Ovary (tissue), 9 donors: Measurements from ENCODE around the gene RHOD. TPM values are rescaled to one million over a fixed set of nuclear protein-coding genes. Genes with fewer than 3 reads are reported as not detected.

Experiments
- DNase-seq, 5 donors: peaks; one replicate each; pipeline ENCODE4 v3.0.0-alpha.2; 2019 to 2020
- H3K27ac ChIP-seq, 2 donors: fragments of 200-600 bp; one replicate each; pipeline versions ENCODE4 v1.5.1 to v1.8.0; 2019 to 2022
- H3K27me3 ChIP-seq: fragments of 200-600 bp; one replicate; pipeline ENCODE4 v1.8.0; 2022
- H3K36me3 ChIP-seq: fragments of 200-600 bp; sonication (generic); one replicate; pipeline ENCODE4 v1.5.1; 2019
- H3K4me1 ChIP-seq: one replicate; pipeline ENCODE4 v1.8.1; 2013; ENCODE audit warnings: mild to moderate bottlenecking, moderate library complexity; ENCODE audit not compliant: insufficient read depth
- H3K4me3 ChIP-seq: fragments of 200-600 bp; sonication (generic); one replicate; pipeline ENCODE4 v1.5.1; 2017
- H3K9me3 ChIP-seq, 2 donors: fragments of 200-600 bp in 1 of 2; sonication (generic) in 1 of 2; one replicate each; pipeline versions ENCODE4 v1.5.1 to v1.8.1; 2013 to 2019; ENCODE audit warnings: mild to moderate bottlenecking in 1 of 2, moderate library complexity in 1 of 2
- EP300 ChIP-seq: sonication (generic); formaldehyde crosslinking; IDR thresholded peaks from one replicate; pipeline ENCODE4 v1.6.1; 2017; ENCODE audit warnings: antibody characterized with exemption
- POLR2A ChIP-seq: fragments of 450-650 bp; IDR thresholded peaks from one replicate; pipeline ENCODE4 v1.6.1; 2017; ENCODE audit warnings: antibody characterized with exemption, mild to moderate bottlenecking, moderate library complexity
- WGBS, 3 donors: extraction: QIAGEN DNeasy Blood & Tissue Kit in 1 of 3; methylation state at CpG; one replicate each; pipeline versions ENCODE4 v1.1.5 to v1.1.7; 2013 to 2017; 5-methylcytosine and 5-hydroxymethylcytosine counted together
- intact Hi-C, 4 donors: fragments of 100-400 bp; cut with DNase I; formaldehyde crosslinking; loops; one replicate each; pipeline versions ENCODE4 v1.11.0 to v1.15.1; 2022 to 2023
- polyA plus RNA-seq, 2 donors: library from polyadenylated mRNA; stranded (reverse); fragments of 200-250 nt in 1 of 2; fragments of 350-450 nt in 1 of 2; fragmentation: Illumina TruSeq in 1 of 2; extraction: RNeasy Lipid Tissue Mini Kit (QIAGEN cat#74804) in 1 of 2; gene quantifications; one replicate each; pipeline ENCODE4 v1.2.3, GENCODE V29; 2013 to 2014
- total RNA-seq, 7 donors: library from RNA; depleted of rRNA in 2 of 7; stranded (reverse); fragments of >200 nt in 2 of 7; fragmentation: NEBNext Ultra II Directional in 3 of 7; extraction: Animal tissue kit (Norgen Biotek cat#: 25700) in 3 of 7; gene quantifications; one replicate each; pipeline versions ENCODE4 v1.1.0 to v1.2.4, GENCODE V29; 2016 to 2023
- TF ChIP-seq, protein P1 (sequence below), 3 donors: fragments of 450-650 bp in 2 of 3; fragments of 200-600 bp in 1 of 3; IDR thresholded peaks; one replicate each; pipeline versions ENCODE4 v1.5.1 to v1.8.0; 2016 to 2022; ENCODE audit warnings: antibody characterized with exemption in 3 of 3, mild to moderate bottlenecking in 1 of 3
- donor health status: DM: no; HTN: no; CAD: no; lungs with moderate emphysema.
- donor health status: DM: no; HTN: no; CAD: no.
- donor health status: Bipolar disorder and iron deficiency.
- donor health status: DM: yes; HTN: yes; CAD: no.
- donor health status: DM: no; HTN: no; CAD: no.
- donor health status: DM: yes; HTN: yes; CAD: no.

RHOD gene
- total and polyA plus RNA-seq, 9 donors: 5.5 to 24.9 (median 12.8) TPM

- TF ChIP-seq EP300: no peak
- TF ChIP-seq, protein P1, sequence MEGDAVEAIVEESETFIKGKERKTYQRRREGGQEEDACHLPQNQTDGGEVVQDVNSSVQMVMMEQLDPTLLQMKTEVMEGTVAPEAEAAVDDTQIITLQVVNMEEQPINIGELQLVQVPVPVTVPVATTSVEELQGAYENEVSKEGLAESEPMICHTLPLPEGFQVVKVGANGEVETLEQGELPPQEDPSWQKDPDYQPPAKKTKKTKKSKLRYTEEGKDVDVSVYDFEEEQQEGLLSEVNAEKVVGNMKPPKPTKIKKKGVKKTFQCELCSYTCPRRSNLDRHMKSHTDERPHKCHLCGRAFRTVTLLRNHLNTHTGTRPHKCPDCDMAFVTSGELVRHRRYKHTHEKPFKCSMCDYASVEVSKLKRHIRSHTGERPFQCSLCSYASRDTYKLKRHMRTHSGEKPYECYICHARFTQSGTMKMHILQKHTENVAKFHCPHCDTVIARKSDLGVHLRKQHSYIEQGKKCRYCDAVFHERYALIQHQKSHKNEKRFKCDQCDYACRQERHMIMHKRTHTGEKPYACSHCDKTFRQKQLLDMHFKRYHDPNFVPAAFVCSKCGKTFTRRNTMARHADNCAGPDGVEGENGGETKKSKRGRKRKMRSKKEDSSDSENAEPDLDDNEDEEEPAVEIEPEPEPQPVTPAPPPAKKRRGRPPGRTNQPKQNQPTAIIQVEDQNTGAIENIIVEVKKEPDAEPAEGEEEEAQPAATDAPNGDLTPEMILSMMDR (IDR thresholded peaks at IDR 0.05): no peak
- TF ChIP-seq POLR2A: no peak
- H3K9me3 ChIP-seq: no peaks in the 10 kb centered on the region
- intact Hi-C loops: no loop called here
- H3K4me3 ChIP-seq: no peak overlapping the region
- H3K4me1 ChIP-seq: no peaks in the 10 kb centered on the region
- 89 to 94% (median 93%) methylated on average over 22 of the region's 22 CpGs for WGBS, 3 donors
- H3K36me3 ChIP-seq: no peaks in the 10 kb centered on the region
- no peak for DNase-seq
- no peak overlapping the region for H3K27ac ChIP-seq
- H3K27me3 ChIP-seq: no peaks in the 10 kb centered on the region
These were observed 8.0 kb upstream of the RHOD start for GRCh38 chr11:67048515-67049130.

GRCh38 chr11:67050139-67050538, 6.5 kb upstream of the RHOD start:
- intact Hi-C loops: no loop called here
- no peaks in the 10 kb centered on the region for H3K27me3 ChIP-seq
- no peak for TF ChIP-seq EP300
- TF ChIP-seq, protein P1 (IDR thresholded peaks at IDR 0.05): no peak
- no peak for TF ChIP-seq POLR2A
- DNase-seq: no peak
- no peaks in the 10 kb centered on the region for H3K9me3 ChIP-seq
- H3K4me3 ChIP-seq: no peak overlapping the region
- WGBS, 3 donors: 90 to 98% (median 91%) methylated on average over 3 of the region's 3 CpGs
- H3K4me1 ChIP-seq: peaks cover 3% of the 10 kb centered on the region
- H3K36me3 ChIP-seq: no peaks in the 10 kb centered on the region
- H3K27ac ChIP-seq: no peak overlapping the region

DNA sequence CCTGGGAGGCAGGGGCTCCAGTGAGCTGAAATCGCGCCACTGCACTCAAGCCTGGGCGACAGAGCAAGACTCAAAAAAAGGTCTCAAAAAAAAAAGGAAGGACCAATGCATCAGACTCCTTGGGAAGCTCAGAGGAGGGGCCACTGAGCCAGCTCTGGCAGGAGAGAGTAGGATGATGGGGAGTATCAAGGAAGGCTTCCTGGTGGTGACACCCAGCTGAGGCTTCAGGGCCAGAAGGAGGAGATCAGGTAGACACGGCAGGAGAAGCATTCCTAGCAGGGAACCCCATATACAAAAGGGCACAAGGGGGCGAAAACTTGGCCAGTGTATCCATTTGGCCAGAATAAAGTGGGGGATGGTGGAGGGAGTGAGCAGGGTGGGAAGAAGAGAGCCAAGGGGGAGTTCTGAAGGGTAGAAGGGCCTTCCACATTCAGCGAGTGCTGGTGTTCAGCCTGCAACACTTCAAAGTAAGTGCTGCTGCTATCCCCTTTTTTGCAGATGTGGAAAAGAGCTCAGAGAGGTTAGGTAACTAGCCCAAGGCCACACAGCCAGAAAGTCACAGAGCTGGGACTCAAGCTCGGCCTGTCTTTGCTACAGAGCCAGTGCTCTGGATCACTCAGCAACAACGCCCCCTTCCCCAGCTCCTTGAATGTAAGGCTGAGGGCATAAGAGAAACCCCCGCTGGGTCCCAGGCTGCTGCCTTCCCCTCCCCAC, 5.3 kb upstream of the RHOD start:
- no peaks in the 10 kb centered on the region for H3K9me3 ChIP-seq
- intact Hi-C loops: no loop called here
- no peak overlapping the region for H3K4me3 ChIP-seq
- H3K4me1 ChIP-seq: peaks cover 4% of the 10 kb centered on the region
- H3K36me3 ChIP-seq: no peaks in the 10 kb centered on the region
- H3K27me3 ChIP-seq: no peaks in the 10 kb centered on the region
- H3K27ac ChIP-seq: no peak overlapping the region
- TF ChIP-seq EP300 (no peak), POLR2A (no peak)
- TF ChIP-seq, protein P1 (IDR thresholded peaks at IDR 0.05): no peak
- no peak for DNase-seq
- 77 to 80% (median 80%) methylated on average over 9 of the region's 9 CpGs for WGBS, 3 donors

- 63 to 88% (median 73%) methylated on average over 4 of the region's 4 CpGs for WGBS, 3 donors
- H3K4me3 ChIP-seq: no peak overlapping the region
- no peaks in the 10 kb centered on the region for H3K27me3 ChIP-seq
- intact Hi-C loops: no loop called here
- H3K4me1 ChIP-seq: peaks cover 4% of the 10 kb centered on the region
- TF ChIP-seq, protein P1 (IDR thresholded peaks at IDR 0.05): no peak
- no peak for TF ChIP-seq EP300
- TF ChIP-seq POLR2A: no peak
- no peak for DNase-seq
- no peaks in the 10 kb centered on the region for H3K36me3 ChIP-seq
- H3K9me3 ChIP-seq: no peaks in the 10 kb centered on the region
- no peak overlapping the region for H3K27ac ChIP-seq
These were observed 4.6 kb upstream of the RHOD start for GRCh38 chr11:67051945-67052488.
